NT2/D1 (cell line): ENCODE results near the gene ZNF33B.

Source experiments
- SUZ12 ChIP-seq: IDR thresholded peaks from 2 replicates; pipeline ENCODE4 v1.6.1; 2011; ENCODE audit not compliant: insufficient read length, insufficient read depth; ENCODE audit errors: extremely low read depth
- YY1 ChIP-seq: IDR thresholded peaks from 2 replicates; pipeline ENCODE4 v1.6.1; 2011; ENCODE audit not compliant: insufficient read length, insufficient read depth

DNA sequence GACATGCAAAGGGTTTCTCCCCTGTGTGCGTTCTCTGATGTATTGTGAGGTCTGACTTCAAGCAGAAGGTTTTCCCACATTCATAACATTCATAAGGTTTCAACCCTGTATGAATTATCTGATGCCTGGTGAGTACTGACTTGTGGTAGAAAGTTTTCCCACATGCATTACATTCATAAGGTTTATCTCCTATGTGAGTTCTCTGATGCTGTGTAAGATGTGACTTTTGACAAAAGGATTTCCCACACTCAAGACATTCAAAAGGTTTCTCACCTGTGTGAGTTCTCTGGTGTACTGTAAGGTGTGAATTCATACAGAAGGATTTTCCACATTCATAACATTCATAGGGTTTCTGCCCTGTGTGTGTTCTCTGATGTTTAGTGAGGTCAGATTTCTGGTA, 45.1 kb downstream of the ZNF33B start:
- TF ChIP-seq SUZ12 (no peak), YY1 (no peak)
